K562 (cell line): ENCODE measurements around the gene BLOC1S3. TPM values are rescaled to one million over a fixed set of nuclear protein-coding genes. Genes with fewer than 3 reads are reported as not detected.

Experiments
- CBX1 ChIP-seq: sonication (generic); IDR thresholded peaks from 2 replicates; pipeline ENCODE4 v1.6.1; 2016; ENCODE audit warnings: antibody characterized with exemption, low read depth, mild to moderate bottlenecking
- CTBP1 ChIP-seq: fragments of 450-650 bp; IDR thresholded peaks from 2 replicates; pipeline ENCODE4 v1.6.1; 2016; ENCODE audit warnings: borderline replicate concordance
- E2F3 ChIP-seq: fragments of 250-450 bp; sonication (Bioruptor Pico); IDR thresholded peaks from 2 replicates; pipeline ENCODE4 v1.4.0; 2020; ENCODE audit warnings: mild to moderate bottlenecking
- FOXK2 ChIP-seq, 2 experiments: fragments of 450-650 bp; IDR thresholded peaks in 1 of 2; conservative IDR thresholded peaks in 1 of 2; 2 replicates each; pipeline ENCODE4 v1.6.1; 2016; ENCODE audit warnings: low read depth in 2 of 2, mild to moderate bottlenecking in 1 of 2
- GATAD2B ChIP-seq: fragments of 450-650 bp; IDR thresholded peaks from 2 replicates; pipeline ENCODE4 v1.6.1; 2017; ENCODE audit warnings: mild to moderate bottlenecking, borderline replicate concordance
- IRF2 ChIP-seq: sonication (generic); formaldehyde crosslinking; IDR thresholded peaks from 2 replicates; pipeline ENCODE4 v1.8.1; 2022; ENCODE audit warnings: mild to moderate bottlenecking, missing genetic modification reagents
- KAT7 ChIP-seq: sonication (generic); formaldehyde crosslinking; IDR thresholded peaks from 2 replicates; pipeline ENCODE4 v1.8.0; 2022; ENCODE audit warnings: missing genetic modification reagents, mild to moderate bottlenecking, borderline replicate concordance
- PRDM10 ChIP-seq: fragments of 450-650 bp; IDR thresholded peaks from 2 replicates; pipeline ENCODE4 v1.6.1; 2018; ENCODE audit not compliant: partially characterized antibody
- polyA plus RNA-seq, 8 experiments: library from polyadenylated mRNA; depleted of rRNA in 4 of 8; stranded (reverse) in 5 of 8; unstranded in 3 of 8; fragments of >200 nt; fragmentation: Nextera tagmentation in 2 of 8; fragmentation: Illumina TruSeq in 1 of 8; extraction: Ambion mirVana in 2 of 8; extraction: Trizol in 1 of 8; gene quantifications; 2 replicates each; pipeline versions ENCODE4 v1.2.1 to v1.2.3, GENCODE V29; 2011 to 2014; ENCODE audit warnings: inconsistent platforms in 1 of 8, missing spikeins in 1 of 8
- total RNA-seq, 7 experiments: library from RNA; depleted of rRNA in 6 of 7; stranded (reverse); fragments of >200 nt in 6 of 7; fragmentation: Illumina TruSeq in 2 of 7; extraction: Trizol in 2 of 7; gene quantifications; 2 replicates each; pipeline versions ENCODE4 v1.2.1 to v1.2.3, GENCODE V29; 2011 to 2021; ENCODE audit warnings: low replicate concordance in 1 of 7
- TF ChIP-seq, protein P1 (sequence below), 2 experiments: IDR thresholded peaks; 2 replicates each; pipeline ENCODE4 v1.6.1; 2012; ENCODE audit warnings: improper control_type of control experiment in 2 of 2, low read depth in 2 of 2, low read length in 2 of 2, borderline replicate concordance in 1 of 2
- TF ChIP-seq, protein P2 (sequence below): fragments of 250-450 bp; sonication (Bioruptor Pico); IDR thresholded peaks from 2 replicates; pipeline ENCODE4 v1.5.0; 2020; ENCODE audit warnings: mild to moderate bottlenecking, borderline replicate concordance
- TF ChIP-seq, protein P3 (sequence below), 2 experiments: fragments of 200-800 bp in 1 of 2; sonication (Bioruptor generic) in 1 of 2; sonication (generic) in 1 of 2; formaldehyde crosslinking in 1 of 2; IDR thresholded peaks in 1 of 2; conservative IDR thresholded peaks in 1 of 2; 2 replicates each; pipeline versions ENCODE4 v1.5.0 to v1.6.1; 2016 to 2020; ENCODE audit warnings: missing compliant biosample characterization in 1 of 2, missing genetic modification characterization in 1 of 2, missing genetic modification reagents in 1 of 2
- TF ChIP-seq, protein P4 (sequence below): fragments of 450-650 bp; IDR thresholded peaks from 2 replicates; pipeline ENCODE4 v1.6.1; 2016; ENCODE audit warnings: borderline replicate concordance

Gene BLOC1S3
- total and polyA plus RNA-seq, 9 of the 15 experiments (the other 6 are each of a cell fraction or from before 2014, with no cell fraction given), result 3.9 to 20.2 (median 10.4) TPM

DNA sequence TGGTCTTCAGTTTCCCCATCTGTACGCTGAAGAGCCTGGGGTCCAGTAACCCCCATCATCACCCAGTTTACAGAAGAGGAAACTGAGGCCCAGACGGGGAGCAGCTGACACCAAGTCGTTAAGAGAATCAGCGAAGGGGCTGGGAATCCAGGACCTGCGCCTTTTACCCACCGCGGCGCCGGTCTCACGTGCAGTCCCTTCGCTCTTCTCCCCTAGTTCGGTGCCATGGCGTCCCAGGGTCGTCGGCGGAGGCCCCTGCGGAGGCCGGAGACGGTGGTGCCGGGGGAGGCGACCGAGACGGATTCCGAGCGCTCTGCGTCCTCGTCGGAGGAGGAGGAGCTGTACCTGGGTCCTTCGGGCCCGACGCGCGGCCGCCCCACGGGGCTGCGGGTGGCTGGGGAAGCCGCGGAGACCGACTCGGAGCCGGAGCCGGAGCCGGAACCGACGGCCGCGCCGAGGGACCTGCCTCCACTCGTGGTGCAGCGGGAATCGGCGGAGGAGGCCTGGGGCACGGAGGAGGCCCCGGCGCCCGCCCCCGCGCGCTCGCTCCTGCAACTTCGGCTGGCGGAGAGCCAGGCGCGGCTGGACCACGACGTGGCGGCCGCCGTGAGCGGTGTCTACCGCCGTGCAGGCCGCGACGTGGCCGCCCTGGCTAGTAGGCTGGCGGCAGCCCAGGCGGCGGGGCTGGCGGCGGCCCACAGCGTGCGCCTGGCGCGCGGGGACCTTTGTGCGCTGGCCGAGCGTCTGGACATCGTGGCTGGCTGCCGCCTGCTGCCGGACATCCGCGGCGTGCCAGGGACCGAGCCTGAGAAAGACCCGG is 698 bp downstream of the BLOC1S3 start (continued):
- TF ChIP-seq, protein P1, sequence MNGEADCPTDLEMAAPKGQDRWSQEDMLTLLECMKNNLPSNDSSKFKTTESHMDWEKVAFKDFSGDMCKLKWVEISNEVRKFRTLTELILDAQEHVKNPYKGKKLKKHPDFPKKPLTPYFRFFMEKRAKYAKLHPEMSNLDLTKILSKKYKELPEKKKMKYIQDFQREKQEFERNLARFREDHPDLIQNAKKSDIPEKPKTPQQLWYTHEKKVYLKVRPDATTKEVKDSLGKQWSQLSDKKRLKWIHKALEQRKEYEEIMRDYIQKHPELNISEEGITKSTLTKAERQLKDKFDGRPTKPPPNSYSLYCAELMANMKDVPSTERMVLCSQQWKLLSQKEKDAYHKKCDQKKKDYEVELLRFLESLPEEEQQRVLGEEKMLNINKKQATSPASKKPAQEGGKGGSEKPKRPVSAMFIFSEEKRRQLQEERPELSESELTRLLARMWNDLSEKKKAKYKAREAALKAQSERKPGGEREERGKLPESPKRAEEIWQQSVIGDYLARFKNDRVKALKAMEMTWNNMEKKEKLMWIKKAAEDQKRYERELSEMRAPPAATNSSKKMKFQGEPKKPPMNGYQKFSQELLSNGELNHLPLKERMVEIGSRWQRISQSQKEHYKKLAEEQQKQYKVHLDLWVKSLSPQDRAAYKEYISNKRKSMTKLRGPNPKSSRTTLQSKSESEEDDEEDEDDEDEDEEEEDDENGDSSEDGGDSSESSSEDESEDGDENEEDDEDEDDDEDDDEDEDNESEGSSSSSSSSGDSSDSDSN (IDR thresholded peaks at IDR 0.05; ENCODE audit: borderline replicate concordance in 1 of 2, low read depth in 2 of 2, low read length in 2 of 2), result peak; percentile 19 to 79; a peak in 3 of 4 replicates
- no peak for TF ChIP-seq FOXK2 (conservative IDR thresholded peaks at IDR 0.05 in 1 of 2, IDR thresholded peaks at IDR 0.05 in 1 of 2; ENCODE audit: low read depth in 2 of 2)
- TF ChIP-seq, protein P2, sequence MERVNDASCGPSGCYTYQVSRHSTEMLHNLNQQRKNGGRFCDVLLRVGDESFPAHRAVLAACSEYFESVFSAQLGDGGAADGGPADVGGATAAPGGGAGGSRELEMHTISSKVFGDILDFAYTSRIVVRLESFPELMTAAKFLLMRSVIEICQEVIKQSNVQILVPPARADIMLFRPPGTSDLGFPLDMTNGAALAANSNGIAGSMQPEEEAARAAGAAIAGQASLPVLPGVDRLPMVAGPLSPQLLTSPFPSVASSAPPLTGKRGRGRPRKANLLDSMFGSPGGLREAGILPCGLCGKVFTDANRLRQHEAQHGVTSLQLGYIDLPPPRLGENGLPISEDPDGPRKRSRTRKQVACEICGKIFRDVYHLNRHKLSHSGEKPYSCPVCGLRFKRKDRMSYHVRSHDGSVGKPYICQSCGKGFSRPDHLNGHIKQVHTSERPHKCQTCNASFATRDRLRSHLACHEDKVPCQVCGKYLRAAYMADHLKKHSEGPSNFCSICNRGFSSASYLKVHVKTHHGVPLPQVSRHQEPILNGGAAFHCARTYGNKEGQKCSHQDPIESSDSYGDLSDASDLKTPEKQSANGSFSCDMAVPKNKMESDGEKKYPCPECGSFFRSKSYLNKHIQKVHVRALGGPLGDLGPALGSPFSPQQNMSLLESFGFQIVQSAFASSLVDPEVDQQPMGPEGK, result no peak
- peak; percentile 85 for TF ChIP-seq GATAD2B
- TF ChIP-seq, protein P3, sequence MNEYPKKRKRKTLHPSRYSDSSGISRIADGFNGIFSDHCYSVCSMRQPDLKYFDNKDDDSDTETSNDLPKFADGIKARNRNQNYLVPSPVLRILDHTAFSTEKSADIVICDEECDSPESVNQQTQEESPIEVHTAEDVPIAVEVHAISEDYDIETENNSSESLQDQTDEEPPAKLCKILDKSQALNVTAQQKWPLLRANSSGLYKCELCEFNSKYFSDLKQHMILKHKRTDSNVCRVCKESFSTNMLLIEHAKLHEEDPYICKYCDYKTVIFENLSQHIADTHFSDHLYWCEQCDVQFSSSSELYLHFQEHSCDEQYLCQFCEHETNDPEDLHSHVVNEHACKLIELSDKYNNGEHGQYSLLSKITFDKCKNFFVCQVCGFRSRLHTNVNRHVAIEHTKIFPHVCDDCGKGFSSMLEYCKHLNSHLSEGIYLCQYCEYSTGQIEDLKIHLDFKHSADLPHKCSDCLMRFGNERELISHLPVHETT (CRISPR knock-in tag; conservative IDR thresholded peaks at IDR 0.05 in 1 of 2, IDR thresholded peaks at IDR 0.05 in 1 of 2), result peak in 1 of 2 experiments; percentile 78; a peak in 2 of 4 replicates
- TF ChIP-seq, protein P4, sequence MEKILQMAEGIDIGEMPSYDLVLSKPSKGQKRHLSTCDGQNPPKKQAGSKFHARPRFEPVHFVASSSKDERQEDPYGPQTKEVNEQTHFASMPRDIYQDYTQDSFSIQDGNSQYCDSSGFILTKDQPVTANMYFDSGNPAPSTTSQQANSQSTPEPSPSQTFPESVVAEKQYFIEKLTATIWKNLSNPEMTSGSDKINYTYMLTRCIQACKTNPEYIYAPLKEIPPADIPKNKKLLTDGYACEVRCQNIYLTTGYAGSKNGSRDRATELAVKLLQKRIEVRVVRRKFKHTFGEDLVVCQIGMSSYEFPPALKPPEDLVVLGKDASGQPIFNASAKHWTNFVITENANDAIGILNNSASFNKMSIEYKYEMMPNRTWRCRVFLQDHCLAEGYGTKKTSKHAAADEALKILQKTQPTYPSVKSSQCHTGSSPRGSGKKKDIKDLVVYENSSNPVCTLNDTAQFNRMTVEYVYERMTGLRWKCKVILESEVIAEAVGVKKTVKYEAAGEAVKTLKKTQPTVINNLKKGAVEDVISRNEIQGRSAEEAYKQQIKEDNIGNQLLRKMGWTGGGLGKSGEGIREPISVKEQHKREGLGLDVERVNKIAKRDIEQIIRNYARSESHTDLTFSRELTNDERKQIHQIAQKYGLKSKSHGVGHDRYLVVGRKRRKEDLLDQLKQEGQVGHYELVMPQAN, result 0 out of 2 replicates have a peak, but pooled peaks have one; percentile 14
- no peak for TF ChIP-seq IRF2 (CRISPR knock-in tag)
- peak; percentile 85 for TF ChIP-seq CTBP1
- TF ChIP-seq E2F3 (CRISPR knock-in tag), result 0 out of 2 replicates have a peak, but pooled peaks have one; percentile 63
- TF ChIP-seq PRDM10, result no peak
- peak; percentile 6; the same call in 1 of the 2 replicates for TF ChIP-seq KAT7 (CRISPR knock-in tag)
- TF ChIP-seq CBX1, result 0 out of 2 replicates have a peak, but pooled peaks have one; percentile 29
